ENCODE measurements around the gene TRPV5. TPM values are rescaled to one million over a fixed set of nuclear protein-coding genes. Genes with fewer than 3 reads are reported as not detected.

Gene TRPV5
- total RNA-seq, 2 donors from 2014 or later, result not detected

GRCh38 chr7:142896151-142896550 lies 37.4 kb downstream of the TRPV5 start:
- H3K27me3 ChIP-seq, result no peaks in the 10 kb centered on the region
- no peak for DNase-seq (ENCODE audit: low spot score)
- no peak for TF ChIP-seq CTCF (IDR thresholded peaks at IDR 0.05)
- H3K36me3 ChIP-seq, result no peaks in the 10 kb centered on the region
- H3K4me1 ChIP-seq, result no peaks in the 10 kb centered on the region
- H3K4me3 ChIP-seq, result no peak overlapping the region
- H3K9me3 ChIP-seq, result no peaks in the 10 kb centered on the region
- no peak overlapping the region for H3K27ac ChIP-seq

GRCh38 chr7:142894985-142895593 lies 38.5 kb downstream of the TRPV5 start:
- Histone ChIP-seq H3K4me1 (no peaks in the 10 kb centered on the region), H3K27me3 (no peaks in the 10 kb centered on the region), H3K4me3 (no peak overlapping the region), H3K27ac (no peak overlapping the region), H3K9me3 (no peaks in the 10 kb centered on the region), H3K36me3 (no peaks in the 10 kb centered on the region)
- no peak for TF ChIP-seq CTCF (IDR thresholded peaks at IDR 0.05)
- no peak for DNase-seq (ENCODE audit: low spot score)

GRCh38 chr7:142894112-142894984 lies 39.2 kb downstream of the TRPV5 start:
- H3K27me3 ChIP-seq, result no peaks in the 10 kb centered on the region
- no peaks in the 10 kb centered on the region for H3K36me3 ChIP-seq
- H3K4me3 ChIP-seq, result no peak overlapping the region
- no peaks in the 10 kb centered on the region for H3K9me3 ChIP-seq
- H3K4me1 ChIP-seq, result no peaks in the 10 kb centered on the region
- DNase-seq (ENCODE audit: low spot score), result no peak
- no peak overlapping the region for H3K27ac ChIP-seq
- TF ChIP-seq CTCF (IDR thresholded peaks at IDR 0.05), result no peak

GRCh38 chr7:142892951-142893350 lies 40.6 kb downstream of the TRPV5 start:
- H3K36me3 ChIP-seq, result no peaks in the 10 kb centered on the region
- no peak overlapping the region for H3K4me3 ChIP-seq
- TF ChIP-seq CTCF (IDR thresholded peaks at IDR 0.05), result no peak
- no peaks in the 10 kb centered on the region for H3K27me3 ChIP-seq
- H3K27ac ChIP-seq, result no peak overlapping the region
- H3K9me3 ChIP-seq, result no peaks in the 10 kb centered on the region
- H3K4me1 ChIP-seq, result no peaks in the 10 kb centered on the region
- DNase-seq (ENCODE audit: low spot score), result no peak

GRCh38 chr7:142891490-142892082 lies 42.0 kb downstream of the TRPV5 start:
- H3K9me3 ChIP-seq, result no peaks in the 10 kb centered on the region
- no peaks in the 10 kb centered on the region for H3K36me3 ChIP-seq
- DNase-seq (ENCODE audit: low spot score), result no peak
- no peak overlapping the region for H3K4me3 ChIP-seq
- H3K27ac ChIP-seq, result no peak overlapping the region
- H3K4me1 ChIP-seq, result no peaks in the 10 kb centered on the region
- no peaks in the 10 kb centered on the region for H3K27me3 ChIP-seq
- TF ChIP-seq CTCF (IDR thresholded peaks at IDR 0.05), result no peak
